Kidney (tissue), 14 donors: ENCODE results near the gene OS9. TPM values are rescaled to one million over a fixed set of nuclear protein-coding genes. Genes with fewer than 3 reads are reported as not detected.
A peak's percentile ranks its signal among the peaks of the same experiment; 100 is the strongest.
"Not testable (repeated sequence)": the region's sequence is repeated elsewhere in the genome, so short reads cannot be mapped to it uniquely, and the experiment has no call there.

Experiments used
- DNase-seq, 5 donors: peaks; one replicate each; pipeline ENCODE4 v3.0.0-alpha.2; 2013 to 2020
- FAIRE-seq: peaks from 2 replicates; lab custom pipeline; 2012; peaks lifted over from hg19 to GRCh38; lab: Jason Lieb, UNC
- H3K27ac ChIP-seq, 2 donors: one replicate each; pipeline ENCODE4 v1.7.0; 2013; ENCODE audit warnings: low read depth in 2 of 2, low read length in 2 of 2, inconsistent platforms in 1 of 2
- H3K27me3 ChIP-seq: one replicate; pipeline ENCODE4 v1.7.1; 2013; ENCODE audit warnings: low read length, inconsistent platforms; ENCODE audit not compliant: control insufficient read depth, insufficient read depth
- H3K36me3 ChIP-seq, 3 donors: one replicate each; pipeline versions ENCODE4 v1.7.0 to v1.7.1; 2013; ENCODE audit warnings: low read length in 3 of 3, control low read depth in 1 of 3, inconsistent platforms in 1 of 3; ENCODE audit not compliant: insufficient read depth in 3 of 3, control insufficient read depth in 2 of 3
- H3K4me1 ChIP-seq, 3 donors: one replicate each; pipeline versions ENCODE4 v1.7.0 to v1.7.1; 2013; ENCODE audit warnings: low read length in 3 of 3, inconsistent platforms in 1 of 3, low read depth in 1 of 3; ENCODE audit not compliant: control insufficient read depth in 2 of 3, insufficient read depth in 2 of 3
- H3K4me3 ChIP-seq, 3 donors: one replicate each; pipeline versions ENCODE4 v1.7.0 to v1.8.1; 2013; ENCODE audit warnings: low read length in 3 of 3, control low read depth in 1 of 3, inconsistent platforms in 1 of 3
- H3K9ac ChIP-seq, 3 donors: one replicate each; pipeline versions ENCODE4 v1.7.0 to v1.7.1; 2013; ENCODE audit warnings: low read length in 3 of 3, control low read depth in 1 of 3, inconsistent platforms in 1 of 3
- H3K9me3 ChIP-seq, 3 donors: one replicate each; pipeline versions ENCODE4 v1.7.0 to v1.7.1; 2013; ENCODE audit warnings: low read length in 3 of 3, control low read depth in 1 of 3, inconsistent platforms in 1 of 3; ENCODE audit not compliant: control insufficient read depth in 2 of 3, insufficient read depth in 1 of 3
- intact Hi-C: fragments of 100-400 bp; cut with DNase I; formaldehyde crosslinking; loops from one replicate; pipeline ENCODE4 v1.11.1; 2022
- polyA plus RNA-seq: library from polyadenylated mRNA; stranded (reverse); fragments of 350-450 nt; fragmentation: Illumina TruSeq; extraction: RNeasy Lipid Tissue Mini Kit (QIAGEN cat#74804); gene quantifications from one replicate; pipeline ENCODE4 v1.2.3, GENCODE V29; 2014; ENCODE audit warnings: low read depth, low replicate concordance; ENCODE audit not compliant: insufficient read depth
- total RNA-seq: library from RNA; stranded (reverse); fragmentation: NEBNext Ultra II Directional; extraction: Animal tissue kit (Norgen Biotek cat#: 25700); gene quantifications from one replicate; pipeline ENCODE4 v1.2.1, GENCODE V29; 2021
- TF ChIP-seq, protein P1 (sequence below): IDR thresholded peaks from 3 replicates; pipeline ENCODE4 v1.5.1; 2012; ENCODE audit warnings: mild to moderate bottlenecking, moderate library complexity, borderline replicate concordance; ENCODE audit not compliant: insufficient read depth; ENCODE audit errors: extremely low read depth
- donor health status: control.
- donor health status: control.
- donor health status: control.
- donor health status: control.
- donor health status: control.
- donor health status: DM: yes; HTN: yes; CAD: no.
- donor health status: Normal renal cell carcinoma (clear cell type).

OS9 gene
- total and polyA plus RNA-seq, 2 donors from 2014 or later, result 256 to 325 TPM

- H3K27ac ChIP-seq, result no peak overlapping the region
- intact Hi-C loops, result no loop called here
- FAIRE-seq (no peak), DNase-seq (no peak)
- H3K9ac ChIP-seq, result no peak overlapping the region
- no peaks in the 10 kb centered on the region for H3K9me3 ChIP-seq
- no peaks in the 10 kb centered on the region for H3K36me3 ChIP-seq
- no peak overlapping the region for H3K4me3 ChIP-seq
- no peaks in the 10 kb centered on the region for H3K4me1 ChIP-seq
- no peaks in the 10 kb centered on the region for H3K27me3 ChIP-seq
- TF ChIP-seq, protein P1, sequence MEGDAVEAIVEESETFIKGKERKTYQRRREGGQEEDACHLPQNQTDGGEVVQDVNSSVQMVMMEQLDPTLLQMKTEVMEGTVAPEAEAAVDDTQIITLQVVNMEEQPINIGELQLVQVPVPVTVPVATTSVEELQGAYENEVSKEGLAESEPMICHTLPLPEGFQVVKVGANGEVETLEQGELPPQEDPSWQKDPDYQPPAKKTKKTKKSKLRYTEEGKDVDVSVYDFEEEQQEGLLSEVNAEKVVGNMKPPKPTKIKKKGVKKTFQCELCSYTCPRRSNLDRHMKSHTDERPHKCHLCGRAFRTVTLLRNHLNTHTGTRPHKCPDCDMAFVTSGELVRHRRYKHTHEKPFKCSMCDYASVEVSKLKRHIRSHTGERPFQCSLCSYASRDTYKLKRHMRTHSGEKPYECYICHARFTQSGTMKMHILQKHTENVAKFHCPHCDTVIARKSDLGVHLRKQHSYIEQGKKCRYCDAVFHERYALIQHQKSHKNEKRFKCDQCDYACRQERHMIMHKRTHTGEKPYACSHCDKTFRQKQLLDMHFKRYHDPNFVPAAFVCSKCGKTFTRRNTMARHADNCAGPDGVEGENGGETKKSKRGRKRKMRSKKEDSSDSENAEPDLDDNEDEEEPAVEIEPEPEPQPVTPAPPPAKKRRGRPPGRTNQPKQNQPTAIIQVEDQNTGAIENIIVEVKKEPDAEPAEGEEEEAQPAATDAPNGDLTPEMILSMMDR, result no peak
Observed at GRCh38 chr12:57654042-57654441, 39.9 kb upstream of the OS9 start.

DNA sequence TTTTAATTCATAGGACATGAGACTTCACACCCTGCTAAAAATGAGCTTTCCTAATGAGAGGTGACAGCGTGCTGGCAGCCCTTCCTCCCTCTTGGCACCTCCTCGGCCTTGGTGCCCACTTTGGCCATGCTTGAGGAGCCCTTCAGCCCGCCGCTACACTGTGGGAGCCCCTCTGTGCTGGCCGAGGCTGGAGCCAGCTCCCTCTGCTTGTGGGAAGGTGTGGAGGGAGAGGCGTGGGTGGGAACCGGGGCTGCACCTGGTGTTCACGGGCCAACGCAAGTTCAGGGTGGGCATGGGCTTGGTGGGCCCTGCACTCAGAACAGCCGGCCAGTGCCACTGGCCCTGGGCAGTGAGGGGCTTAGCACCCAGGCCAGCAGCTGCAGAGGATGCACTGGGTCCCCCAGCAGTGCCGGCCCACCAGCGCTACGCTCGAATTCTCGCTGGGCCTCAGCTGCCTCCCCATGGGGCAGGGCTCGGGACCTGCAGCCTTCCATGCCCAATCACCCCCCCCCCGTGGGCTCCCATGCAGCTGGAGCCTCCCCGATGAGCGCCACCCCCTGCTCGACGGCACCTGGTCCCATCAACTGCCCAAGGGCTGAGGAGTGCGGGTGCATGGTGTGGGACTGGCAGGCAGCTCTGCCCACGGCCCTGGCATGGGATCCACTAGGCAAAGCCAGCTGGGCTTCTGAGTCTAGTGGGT, 38.2 kb upstream of the OS9 start:
- no peak for FAIRE-seq

GRCh38 chr12:57656408-57656807, 37.5 kb upstream of the OS9 start:
- H3K9me3 ChIP-seq, H3K4me1 ChIP-seq, H3K4me3 ChIP-seq, H3K27ac ChIP-seq, H3K36me3 ChIP-seq, H3K9ac ChIP-seq, H3K27me3 ChIP-seq, FAIRE-seq, intact Hi-C loops: not testable (repeated sequence)
- peak in 2 of 5 donors; percentile 12 to 13 for DNase-seq

More for the DNA sequence above, 38.2 kb upstream of the OS9 start:
- TF ChIP-seq, protein P1, result no peak
- no peak for DNase-seq
- no peaks in the 10 kb centered on the region for H3K27me3 ChIP-seq
- no peak overlapping the region for H3K9ac ChIP-seq
- no peaks in the 10 kb centered on the region for H3K9me3 ChIP-seq
- H3K4me1 ChIP-seq, result no peaks in the 10 kb centered on the region
- no peaks in the 10 kb centered on the region for H3K36me3 ChIP-seq
- H3K4me3 ChIP-seq, result no peak overlapping the region
- intact Hi-C loops, result no loop called here
- no peak overlapping the region for H3K27ac ChIP-seq

DNA sequence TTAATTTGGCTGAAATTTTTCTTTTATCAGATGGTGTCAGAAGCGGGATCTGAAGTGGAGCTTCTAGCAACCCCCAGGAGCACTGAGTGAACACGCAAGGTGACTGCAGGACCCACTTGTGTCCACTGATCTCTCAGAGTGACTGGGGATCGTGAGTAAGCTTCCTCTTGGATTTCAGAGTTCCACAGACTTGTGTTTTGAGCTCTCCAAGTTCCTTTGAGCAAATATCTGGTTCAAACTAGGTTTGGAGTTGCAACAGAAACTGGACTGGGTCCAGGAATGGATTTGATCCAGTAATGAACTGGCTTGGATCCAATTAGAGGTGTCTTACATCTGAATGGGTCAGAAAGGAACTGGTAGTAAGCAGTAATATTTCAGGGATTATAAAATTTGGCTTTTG, 36.2 kb upstream of the OS9 start:
- DNase-seq (no peak), FAIRE-seq (peak; percentile 56)
- intact Hi-C loops, result no loop called here
- H3K4me3 ChIP-seq, result no peak overlapping the region
- no peaks in the 10 kb centered on the region for H3K4me1 ChIP-seq
- H3K9ac ChIP-seq, result no peak overlapping the region
- TF ChIP-seq, protein P1, result no peak
- H3K9me3 ChIP-seq, result no peaks in the 10 kb centered on the region
- H3K36me3 ChIP-seq, result no peaks in the 10 kb centered on the region
- no peak overlapping the region for H3K27ac ChIP-seq
- no peaks in the 10 kb centered on the region for H3K27me3 ChIP-seq
